Astrocyte (in vitro differentiated cells and primary cell): ENCODE data around the gene NFIA. TPM values are rescaled to one million over a fixed set of nuclear protein-coding genes. Genes with fewer than 3 reads are reported as not detected.

Experiments used
- DNase-seq: peaks from one replicate; pipeline ENCODE4 v3.0.0-alpha.2; 2010; ENCODE audit warnings: low read depth
- FAIRE-seq: peaks from 2 replicates; lab custom pipeline; 2011; peaks lifted over from hg19 to GRCh38; lab: Jason Lieb, UNC
- H2AFZ ChIP-seq: 2 replicates; pipeline ENCODE4 v1.6.0; 2012; ENCODE audit warnings: low read depth, low read length, inconsistent platforms
- H3K27ac ChIP-seq: 2 replicates; pipeline ENCODE4 v1.5.1; 2011; ENCODE audit warnings: low read depth, low read length, inconsistent platforms
- H3K27me3 ChIP-seq: 2 replicates; pipeline ENCODE4 v1.6.0; 2011; ENCODE audit warnings: low read length, inconsistent platforms; ENCODE audit not compliant: insufficient read depth
- H3K36me3 ChIP-seq: 2 replicates; pipeline ENCODE4 v1.5.1; 2011; ENCODE audit warnings: low read length, inconsistent platforms; ENCODE audit not compliant: insufficient read depth
- H3K4me1 ChIP-seq: 2 replicates; pipeline ENCODE4 v1.5.1; 2011; ENCODE audit warnings: low read length, inconsistent platforms; ENCODE audit not compliant: insufficient read depth
- H3K4me2 ChIP-seq: 2 replicates; pipeline ENCODE4 v1.6.0; 2012; ENCODE audit warnings: low read length, inconsistent platforms
- H3K4me3 ChIP-seq: 2 replicates; pipeline ENCODE4 v1.5.1; 2011; ENCODE audit warnings: low read depth, mild to moderate bottlenecking, low read length, inconsistent platforms; ENCODE audit not compliant: insufficient read depth
- H3K79me2 ChIP-seq: 2 replicates; pipeline ENCODE4 v1.6.0; 2012; ENCODE audit warnings: mild to moderate bottlenecking, low read length, inconsistent platforms; ENCODE audit not compliant: insufficient read depth
- H3K9ac ChIP-seq: 2 replicates; pipeline ENCODE4 v1.6.0; 2012; ENCODE audit warnings: mild to moderate bottlenecking, low read length, inconsistent platforms
- H3K9me3 ChIP-seq: 2 replicates; pipeline ENCODE4 v1.5.1; 2012; ENCODE audit warnings: low read depth, mild to moderate bottlenecking, low read length, inconsistent platforms; ENCODE audit not compliant: insufficient read depth
- H4K20me1 ChIP-seq: 2 replicates; pipeline ENCODE4 v1.6.0; 2012; ENCODE audit warnings: low read length, inconsistent platforms; ENCODE audit not compliant: insufficient read depth
- H3K27ac Mint-ChIP-seq: one replicate; pipeline ENCODE4 v1.8.0; 2021; ENCODE audit warnings: mild to moderate bottlenecking, mixed read lengths; ENCODE audit not compliant: unreplicated experiment
- H3K27me3 Mint-ChIP-seq: one replicate; pipeline ENCODE4 v1.8.0; 2021; ENCODE audit warnings: low read depth, mixed read lengths; ENCODE audit not compliant: unreplicated experiment
- H3K36me3 Mint-ChIP-seq: one replicate; pipeline ENCODE4 v1.8.0; 2021; ENCODE audit warnings: low read depth, mixed read lengths; ENCODE audit not compliant: unreplicated experiment
- H3K4me1 Mint-ChIP-seq: one replicate; pipeline ENCODE4 v1.8.0; 2021; ENCODE audit warnings: low read depth, mixed read lengths; ENCODE audit not compliant: unreplicated experiment
- H3K4me3 Mint-ChIP-seq: one replicate; pipeline ENCODE4 v1.8.0; 2021; ENCODE audit warnings: mild to moderate bottlenecking, moderate library complexity, mixed read lengths; ENCODE audit not compliant: unreplicated experiment
- H3K9me3 Mint-ChIP-seq: one replicate; pipeline ENCODE4 v1.8.0; 2021; ENCODE audit warnings: mild to moderate bottlenecking, mixed read lengths; ENCODE audit not compliant: unreplicated experiment
- CTCF ChIP-seq: IDR thresholded peaks from 2 replicates; pipeline ENCODE4 v1.5.1; 2011; ENCODE audit warnings: low read depth, mild to moderate bottlenecking, inconsistent platforms, low read length, moderate library complexity; ENCODE audit not compliant: insufficient read depth
- EZH2 ChIP-seq: IDR thresholded peaks from 2 replicates; pipeline ENCODE4 v1.6.1; 2012; ENCODE audit warnings: mild to moderate bottlenecking, low read length, inconsistent platforms; ENCODE audit not compliant: insufficient read depth
- total RNA-seq: library from RNA; stranded (reverse); gene quantifications from 2 replicates; pipeline ENCODE4 v1.2.1, GENCODE V29; 2021

Gene NFIA
- total RNA-seq, 1 donor from 2014 or later: 4.6 TPM

- Histone ChIP-seq H4K20me1 (no peaks in the 10 kb centered on the region), H3K9ac (no peak overlapping the region), H3K36me3 (no peaks in the 10 kb centered on the region), H3K4me1 (no peaks in the 10 kb centered on the region), H3K27me3 (no peaks in the 10 kb centered on the region), H2AFZ (no peak overlapping the region), H3K4me2 (no peak overlapping the region), H3K27ac (no peak overlapping the region), H3K9me3 (no peaks in the 10 kb centered on the region), H3K4me3 (no peak overlapping the region), H3K79me2 (no peaks in the 10 kb centered on the region)
- Mint-ChIP-seq H3K27ac (no peak overlapping the region), H3K4me1 (peaks cover 3% of the 10 kb centered on the region), H3K9me3 (no peaks in the 10 kb centered on the region), H3K27me3 (peaks cover 2% of the 10 kb centered on the region), H3K36me3 (no peaks in the 10 kb centered on the region), H3K4me3 (no peak overlapping the region)
- no peak for DNase-seq
- TF ChIP-seq CTCF (no peak), EZH2 (no peak)
- no peak for FAIRE-seq
Measured at GRCh38 chr1:61352845-61353435, 270.6 kb downstream of the NFIA start.

GRCh38 chr1:61353797-61354406 is 271.5 kb downstream of the NFIA start:
- no peak overlapping the region for H3K4me3 Mint-ChIP-seq
- H3K4me3 ChIP-seq: no peak overlapping the region
- no peak for DNase-seq
- H3K4me1 ChIP-seq: no peaks in the 10 kb centered on the region
- H3K9me3 Mint-ChIP-seq: no peaks in the 10 kb centered on the region
- H3K27me3 ChIP-seq: no peaks in the 10 kb centered on the region
- no peaks in the 10 kb centered on the region for H3K79me2 ChIP-seq
- no peaks in the 10 kb centered on the region for H3K36me3 ChIP-seq
- no peak for FAIRE-seq
- no peaks in the 10 kb centered on the region for H3K9me3 ChIP-seq
- TF ChIP-seq CTCF (no peak), EZH2 (no peak)
- H3K27ac Mint-ChIP-seq: no peak overlapping the region
- H3K9ac ChIP-seq: no peak overlapping the region
- no peak overlapping the region for H3K27ac ChIP-seq
- H2AFZ ChIP-seq: no peak overlapping the region
- no peaks in the 10 kb centered on the region for H4K20me1 ChIP-seq
- no peaks in the 10 kb centered on the region for H3K36me3 Mint-ChIP-seq
- H3K4me1 Mint-ChIP-seq: peaks cover 6% of the 10 kb centered on the region
- no peak overlapping the region for H3K4me2 ChIP-seq
- peaks cover 2% of the 10 kb centered on the region for H3K27me3 Mint-ChIP-seq

- DNase-seq (no peak), FAIRE-seq (no peak)
- Histone ChIP-seq H3K4me2 (no peak overlapping the region), H3K27ac (no peak overlapping the region), H3K9ac (no peak overlapping the region), H3K4me1 (no peaks in the 10 kb centered on the region), H2AFZ (no peak overlapping the region), H3K79me2 (no peaks in the 10 kb centered on the region), H3K36me3 (no peaks in the 10 kb centered on the region), H4K20me1 (no peaks in the 10 kb centered on the region), H3K9me3 (no peaks in the 10 kb centered on the region), H3K4me3 (no peak overlapping the region), H3K27me3 (no peaks in the 10 kb centered on the region)
- Mint-ChIP-seq H3K9me3 (no peaks in the 10 kb centered on the region), H3K27me3 (no peaks in the 10 kb centered on the region), H3K36me3 (no peaks in the 10 kb centered on the region), H3K4me3 (no peak overlapping the region), H3K4me1 (peaks cover 6% of the 10 kb centered on the region), H3K27ac (no peak overlapping the region)
- TF ChIP-seq CTCF (no peak), EZH2 (no peak)
Measured at GRCh38 chr1:61356016-61356415, 273.7 kb downstream of the NFIA start.
